ENCODE results near the gene PLXNA3.
"Not testable (repeated sequence)": the region's sequence is repeated elsewhere in the genome, so short reads cannot be mapped to it uniquely, and the experiment has no call there.

Gene PLXNA3

DNA sequence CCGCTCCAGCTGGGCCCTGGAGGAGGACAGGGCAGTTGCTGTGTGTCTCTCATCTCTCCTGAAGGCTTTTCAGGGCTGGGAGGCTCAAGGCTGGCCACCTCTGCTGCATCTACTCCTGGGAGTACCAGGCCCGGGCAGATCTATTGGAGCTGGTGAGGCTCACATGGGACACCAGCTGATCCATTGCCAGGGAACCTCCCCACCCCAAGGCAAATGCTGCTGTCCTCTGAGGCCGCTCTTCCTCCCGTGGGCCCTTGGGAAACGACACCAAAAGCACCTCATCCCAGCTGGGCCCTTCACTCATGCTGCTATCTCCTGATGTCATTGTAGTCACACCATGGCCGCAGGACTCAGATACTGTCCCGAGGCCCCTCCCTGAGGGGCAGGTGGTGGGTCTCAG is 24.7 kb downstream of the PLXNA3 start:
- DNase-seq = no peak

DNA sequence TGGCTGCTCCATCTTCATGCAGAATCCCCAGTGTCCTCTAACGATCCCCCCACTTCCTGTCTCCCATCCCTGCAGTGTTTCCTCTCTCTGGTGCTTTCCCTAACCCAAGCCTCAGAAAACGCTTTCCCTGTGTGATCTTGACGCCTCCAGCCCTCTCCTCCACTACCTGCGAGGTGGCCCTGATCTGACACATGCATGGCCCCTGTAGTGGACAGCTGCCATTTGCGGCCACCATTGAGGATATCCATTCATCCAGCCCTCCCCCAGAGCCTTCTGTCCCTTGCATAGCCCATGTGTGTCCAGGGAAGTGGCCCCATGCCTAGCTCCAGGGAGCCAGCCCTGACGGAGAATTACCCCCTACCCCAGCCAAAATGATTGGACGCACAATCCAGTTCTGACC is 25.2 kb downstream of the PLXNA3 start:
- DNase-seq = no peak

DNA sequence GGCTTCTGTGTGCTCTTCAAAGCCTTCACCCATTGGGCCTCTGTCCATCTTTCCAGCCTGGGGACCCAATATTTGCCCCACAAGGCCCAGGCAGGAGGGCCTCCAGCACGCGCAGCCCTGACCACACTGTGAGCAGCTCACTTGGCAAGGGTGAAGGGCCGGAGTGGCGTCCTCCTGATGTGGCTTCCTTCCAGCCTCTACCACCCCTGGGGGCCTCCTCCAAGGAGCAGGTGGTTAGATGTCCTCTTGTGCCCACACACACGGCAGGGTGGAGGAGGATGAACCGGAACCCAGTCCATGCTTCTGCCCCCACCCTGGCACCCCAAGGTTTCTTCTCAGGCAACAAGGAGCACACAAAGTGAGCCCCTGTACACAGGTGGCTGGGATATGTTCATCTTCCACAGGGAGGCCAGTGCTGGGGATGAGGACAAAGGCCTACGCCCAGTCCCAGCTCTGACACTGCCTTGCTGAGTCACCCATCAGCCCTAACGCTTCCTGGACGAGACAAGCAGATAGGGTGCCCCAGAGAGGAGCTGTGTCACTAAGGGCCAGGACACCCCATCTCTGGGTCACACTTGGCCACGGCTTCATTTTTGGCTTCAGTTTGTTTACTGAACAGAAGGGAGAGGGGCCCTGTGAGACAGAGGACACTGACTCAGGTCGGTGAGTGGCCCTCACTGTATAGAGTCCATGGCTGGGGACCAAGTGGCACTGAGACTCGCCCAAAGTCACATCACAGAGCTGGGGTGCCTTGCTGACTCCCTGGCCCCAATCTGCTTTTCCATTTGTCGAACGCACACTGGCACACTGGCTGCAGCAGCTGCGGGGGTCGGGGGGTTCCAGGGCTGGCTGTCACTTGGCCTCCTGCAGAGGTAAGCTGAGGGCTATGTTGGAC is 26.4 kb downstream of the PLXNA3 start:
- DNase-seq = no peak

DNA sequence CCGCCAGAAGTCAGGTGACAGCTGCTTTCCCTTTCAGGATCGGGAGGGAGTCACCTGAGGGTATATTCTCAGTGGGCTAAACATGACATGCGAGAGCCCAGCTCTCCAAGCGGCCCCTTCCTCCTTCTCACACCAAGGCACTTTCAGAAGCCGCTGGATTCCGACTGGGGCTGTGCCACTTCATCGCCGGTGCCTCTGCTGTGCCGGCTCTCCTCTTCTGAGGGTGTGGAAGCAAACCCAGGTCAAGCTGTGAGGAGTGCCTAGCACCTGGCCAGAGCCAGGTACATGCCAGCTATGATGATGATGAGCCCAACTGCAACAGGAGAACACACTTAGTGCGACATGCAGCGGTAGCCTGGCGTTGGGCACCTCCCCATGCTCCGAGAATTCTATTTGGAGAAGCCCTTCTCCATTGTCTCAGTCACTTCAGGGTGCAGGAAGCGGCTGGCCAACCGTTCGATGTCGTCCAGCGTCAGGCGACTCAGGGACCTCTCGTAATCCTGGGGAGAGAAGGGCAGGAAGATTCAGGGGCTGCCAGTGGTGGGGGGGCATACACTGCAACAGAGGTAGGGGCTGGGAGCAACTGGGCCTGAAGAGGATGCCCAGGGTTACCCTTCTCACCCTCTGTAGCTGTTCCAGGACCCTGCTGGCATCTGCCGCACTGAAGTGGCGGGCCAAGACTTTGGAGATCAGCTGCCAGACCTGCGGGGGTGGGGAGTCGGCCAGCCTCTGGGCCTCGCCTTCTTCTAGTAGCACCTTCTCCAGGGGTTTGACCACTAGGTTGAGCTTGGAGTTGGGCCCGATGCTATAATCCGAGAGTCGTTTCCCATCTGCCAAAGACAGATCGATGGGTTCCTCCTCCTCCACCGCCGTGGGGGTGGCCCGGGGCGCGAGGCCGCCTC is 27.3 kb downstream of the PLXNA3 start:
- no peak for DNase-seq

DNA sequence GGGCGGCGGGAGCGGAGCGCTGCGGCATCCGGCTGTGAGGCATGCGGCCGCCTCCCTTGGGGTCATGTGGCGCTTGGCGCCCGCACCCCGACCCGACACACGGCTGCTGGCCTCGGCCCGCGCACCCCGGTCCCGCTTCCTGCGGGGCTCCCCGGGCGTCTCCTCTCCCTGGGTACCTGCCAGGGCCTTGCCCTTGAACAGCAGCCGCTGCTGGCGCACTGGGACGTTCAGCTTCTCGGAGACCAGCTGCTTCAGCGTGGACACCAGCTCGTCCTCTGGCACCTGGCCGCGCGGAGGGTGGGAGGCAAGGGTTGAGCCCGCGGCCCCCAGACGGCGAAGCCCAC is 27.9 kb downstream of the PLXNA3 start:
- DNase-seq = no peak

DNA sequence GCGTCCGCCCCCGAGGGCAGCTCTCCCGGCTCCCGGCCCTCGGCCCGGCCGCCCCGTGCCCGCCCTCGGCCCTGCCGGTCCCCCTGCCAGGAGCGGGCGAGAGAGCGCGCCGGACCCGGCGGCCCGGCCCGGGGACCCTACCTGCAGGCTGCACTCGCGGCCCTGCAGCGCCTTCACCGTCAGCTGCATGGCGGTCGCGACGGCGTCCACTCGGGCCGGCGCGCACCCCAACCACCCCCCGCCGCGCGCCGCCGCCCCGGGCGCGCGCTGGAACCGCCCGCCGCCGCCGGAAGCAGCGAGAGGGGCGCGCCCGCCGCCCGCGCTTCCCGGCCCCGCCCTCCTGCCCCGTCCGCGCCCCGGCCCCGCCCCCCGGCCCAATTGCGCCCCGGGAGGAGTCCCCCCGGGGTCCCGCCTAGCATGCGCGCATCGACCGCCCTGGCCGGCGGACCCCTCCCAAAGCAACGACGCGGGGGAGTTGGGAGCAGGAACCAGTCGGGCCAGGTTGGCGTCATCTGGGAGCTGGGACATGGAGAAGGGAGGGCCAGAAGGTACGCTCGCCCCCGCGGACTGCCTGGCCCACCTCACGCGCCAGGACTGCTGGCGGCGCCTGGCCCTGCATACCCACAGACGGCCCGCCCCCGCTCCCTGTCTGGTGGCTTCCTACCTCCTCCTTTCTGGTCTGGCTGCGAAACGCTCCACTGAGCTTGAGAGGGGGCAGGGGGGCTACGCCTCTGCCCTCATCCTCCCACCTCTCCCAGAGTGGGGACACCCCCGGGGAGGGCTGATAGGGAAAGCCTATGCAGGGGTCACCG is 28.5 kb downstream of the PLXNA3 start, which contains the start of gene UBL4A:
TSS of gene UBL4A (minus strand) at position 220 of the 812 bp plus-strand sequence. CDS start at position 189, 31 bp downstream.
- DNase-seq = peak in 1 of 2 experiments; percentile 4

DNA sequence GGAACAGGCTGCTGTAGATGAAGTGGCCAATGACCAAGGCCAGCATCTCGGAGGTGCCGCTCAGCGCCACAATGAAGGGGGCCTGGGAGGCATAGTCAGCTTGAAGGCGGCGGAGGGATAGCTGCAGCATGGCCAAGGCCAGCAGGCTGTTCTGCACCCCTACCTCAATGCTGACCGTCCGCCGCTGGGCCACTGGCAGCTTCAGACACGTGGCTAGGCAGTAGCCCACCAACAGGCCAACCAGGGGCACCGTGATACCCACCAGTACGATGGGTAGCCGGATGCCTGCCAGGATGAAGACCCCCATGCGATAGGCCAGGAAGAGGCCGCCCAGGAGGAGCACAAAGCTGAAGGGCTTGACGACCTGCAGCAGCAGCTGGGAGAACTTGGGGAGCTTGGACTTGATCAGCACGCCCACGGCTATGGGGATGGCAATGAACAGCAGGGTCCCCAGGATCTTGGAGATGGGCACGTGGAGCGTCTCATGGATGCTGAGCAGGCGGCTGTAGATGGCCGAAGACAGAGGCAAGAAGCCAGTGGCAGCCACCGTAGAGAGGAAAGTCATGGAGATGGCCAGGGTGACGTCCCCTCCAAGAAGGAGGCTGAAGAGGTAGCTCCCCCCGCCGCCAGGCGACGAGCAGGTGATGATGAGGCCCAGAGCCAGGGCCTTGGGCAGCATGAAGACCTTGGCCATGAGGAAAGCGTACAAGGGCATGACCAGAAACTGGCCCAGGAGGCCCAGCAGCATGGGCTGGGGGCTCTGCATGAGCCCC is 29.6 kb downstream of the PLXNA3 start:
- no peak for DNase-seq

DNA sequence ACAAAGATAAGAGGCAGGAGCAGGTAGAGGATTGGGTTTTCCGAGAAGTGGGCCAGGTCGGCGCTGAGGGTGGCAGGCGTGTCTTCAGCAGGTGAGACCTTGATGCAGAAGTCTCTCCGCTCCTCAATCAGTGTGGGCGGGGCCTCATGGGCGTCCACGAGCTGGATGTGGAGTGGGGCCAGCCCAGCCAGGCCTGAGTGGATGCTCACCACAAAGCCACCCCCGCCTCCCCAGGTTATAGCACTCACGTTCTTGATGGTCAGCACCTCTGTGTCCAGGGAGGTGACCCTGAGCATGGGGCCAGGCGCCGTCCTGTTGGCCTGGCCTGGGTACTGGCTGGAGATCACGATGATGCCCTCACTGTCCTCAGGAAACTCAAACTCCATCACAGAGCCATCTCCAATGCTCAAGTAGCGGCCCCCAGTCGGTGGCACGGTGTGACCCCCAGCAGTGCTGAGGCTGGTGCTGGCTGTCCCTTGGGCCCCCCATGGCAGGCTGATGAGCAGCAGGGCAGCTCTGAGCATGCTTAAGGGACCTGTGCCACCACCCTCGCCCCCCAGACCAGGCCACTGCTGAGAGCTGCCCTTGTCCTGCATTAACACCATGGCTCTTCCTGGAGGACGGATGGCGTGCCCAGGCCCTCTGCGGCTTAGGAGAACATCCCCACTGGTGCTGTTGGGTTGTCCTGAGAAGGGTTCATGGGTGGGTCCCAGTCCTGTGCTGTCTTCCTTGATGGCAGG is 30.4 kb downstream of the PLXNA3 start:
- no peak for DNase-seq

DNA sequence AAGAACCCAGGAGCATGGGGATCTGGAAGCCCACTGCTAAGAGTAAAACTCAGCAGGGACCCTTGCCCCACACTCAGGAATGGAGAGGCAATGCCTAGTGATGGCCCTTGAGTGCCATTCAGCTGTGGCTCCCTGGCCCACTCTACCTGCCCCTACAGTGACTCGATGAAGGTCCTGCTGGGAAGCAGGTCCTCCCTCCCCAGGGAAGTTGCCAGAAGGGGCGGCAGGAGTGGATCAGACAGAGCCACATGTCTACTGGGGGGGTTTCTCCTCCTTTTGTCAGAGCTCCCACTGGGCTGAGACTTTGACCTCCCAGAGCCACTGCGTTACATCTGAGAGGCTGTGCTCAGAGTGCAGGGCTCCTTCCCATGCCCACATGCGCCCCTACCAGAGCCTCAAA is 31.1 kb downstream of the PLXNA3 start:
- no peak for DNase-seq

DNA sequence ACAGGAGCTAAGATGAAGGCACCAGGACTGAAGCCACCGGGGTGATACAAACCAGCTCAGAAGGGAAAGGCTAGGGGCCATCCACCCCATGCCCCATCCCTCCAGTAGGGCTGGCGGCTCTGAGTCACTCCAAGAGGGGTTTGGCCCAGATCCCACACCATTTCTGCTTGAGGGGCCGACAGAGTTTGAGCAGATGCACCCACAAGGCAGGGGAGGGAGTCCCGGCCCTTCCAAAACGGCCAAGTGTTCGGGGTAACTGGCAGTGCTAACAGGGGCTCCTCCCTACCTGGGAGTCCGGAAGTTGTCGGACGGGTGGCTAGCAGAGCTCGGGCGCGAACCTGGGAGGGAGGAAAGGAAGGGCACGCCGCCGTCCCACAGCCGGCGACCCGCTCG is 31.9 kb downstream of the PLXNA3 start:
- no peak for DNase-seq

DNA sequence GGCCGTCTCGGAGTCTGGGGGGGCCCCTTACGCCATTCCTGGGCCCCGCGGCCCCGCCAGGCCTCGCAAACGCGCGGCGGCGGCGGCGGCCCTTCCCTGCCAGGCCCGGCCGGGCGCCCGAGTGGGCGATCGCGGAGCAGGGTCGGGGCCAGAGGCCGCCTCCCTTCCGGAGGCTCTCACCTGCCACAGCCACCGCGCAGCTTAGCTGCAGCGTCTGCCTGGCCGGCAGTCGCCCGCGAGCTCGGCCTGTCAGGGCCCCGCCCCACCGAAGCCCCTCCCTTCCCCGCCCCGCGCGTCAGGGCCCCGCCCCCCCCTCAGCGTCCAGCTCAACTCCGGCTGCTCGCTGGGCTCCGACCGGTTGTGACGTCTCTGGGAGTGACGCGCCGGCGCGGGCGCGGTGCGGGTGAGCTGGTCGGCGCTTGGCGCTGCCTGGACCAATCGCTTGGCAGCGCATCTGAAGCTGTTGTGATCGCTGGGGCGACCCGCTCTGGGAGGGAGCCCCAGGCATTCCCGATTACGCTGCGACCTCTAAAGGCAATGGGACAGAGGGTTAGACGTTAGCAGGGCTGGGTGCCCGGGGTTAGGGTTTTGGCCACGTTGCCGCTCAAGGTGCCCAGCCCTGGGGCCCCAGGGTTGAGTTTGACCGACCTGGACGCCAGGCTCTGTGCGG is 32.5 kb downstream of the PLXNA3 start, which contains the start of gene SLC10A3:
TSS of gene SLC10A3 (minus strand) at position 216 of the 670 bp plus-strand sequence. CDS start 1,689 bp downstream, outside the sequence.
- DNase-seq = peak; percentile 69 to 74

DNA sequence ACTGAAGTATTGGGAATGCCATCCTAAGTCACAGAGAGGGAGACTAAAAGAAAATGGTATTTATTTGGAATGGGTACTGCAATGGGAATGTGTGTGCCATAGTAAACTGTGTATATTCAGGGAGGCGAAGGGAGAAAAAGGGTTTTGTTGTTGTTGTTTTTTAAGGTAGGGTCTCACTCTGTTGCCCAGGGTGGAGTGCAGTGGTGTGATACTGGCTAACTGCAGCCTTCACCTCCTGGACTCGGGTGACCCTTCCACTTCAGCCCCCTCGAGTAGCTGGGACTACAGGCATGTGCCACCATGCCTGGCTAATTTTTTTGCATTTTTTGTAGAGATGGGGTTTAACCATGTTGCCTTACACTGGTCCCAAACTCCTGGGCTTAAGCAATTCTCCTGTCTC is 36.6 kb downstream of the PLXNA3 start:
- no peak for DNase-seq

DNA sequence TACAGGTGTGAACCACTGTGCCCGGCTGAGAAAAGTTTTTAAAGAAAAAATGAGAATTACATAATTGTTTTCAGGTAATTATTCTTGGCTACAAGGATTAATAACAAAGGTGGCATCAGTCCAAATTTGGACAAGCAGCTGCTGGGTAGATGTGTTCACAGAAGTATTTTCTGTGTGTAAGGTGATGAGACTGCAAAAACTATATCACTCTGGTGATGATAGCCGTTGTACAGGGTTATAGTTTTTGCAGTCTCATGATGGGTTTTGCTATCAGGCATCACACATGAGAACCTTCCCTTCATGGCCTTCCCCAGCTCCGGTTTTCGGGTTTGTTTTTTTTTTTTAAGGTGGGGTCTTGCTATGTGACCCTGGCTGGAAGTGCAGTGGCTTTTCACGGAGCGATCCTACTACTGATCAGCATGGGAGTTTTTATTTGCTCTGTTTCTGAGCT is 37.4 kb downstream of the PLXNA3 start:
- no peak for DNase-seq

DNA sequence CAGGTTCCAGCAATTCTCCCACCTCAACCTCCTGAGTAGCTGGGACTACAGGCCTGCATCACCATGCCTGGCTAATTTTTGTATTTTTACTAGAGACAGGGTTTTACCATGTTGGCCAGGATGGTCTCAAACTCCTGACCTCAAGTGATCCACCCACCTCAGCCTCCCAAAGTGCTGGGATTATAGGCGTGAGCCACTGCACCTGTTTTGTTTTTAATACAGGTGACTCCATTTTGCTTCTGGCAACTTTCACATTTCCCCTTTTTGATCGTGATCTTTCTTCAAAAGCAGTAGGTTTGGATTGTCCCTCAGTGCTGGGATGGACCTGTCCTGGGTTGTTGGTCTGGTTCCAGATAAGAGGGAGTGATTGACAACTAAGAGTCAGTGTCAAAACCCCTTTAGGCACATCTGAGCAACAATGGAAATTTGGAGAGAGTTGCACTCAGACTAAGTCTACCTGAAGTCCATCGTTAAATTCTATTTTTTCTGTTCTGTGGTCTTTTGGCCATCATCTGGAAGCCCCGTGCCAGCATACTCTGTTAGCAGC is 38.6 kb downstream of the PLXNA3 start:
- DNase-seq = not testable (repeated sequence)

DNA sequence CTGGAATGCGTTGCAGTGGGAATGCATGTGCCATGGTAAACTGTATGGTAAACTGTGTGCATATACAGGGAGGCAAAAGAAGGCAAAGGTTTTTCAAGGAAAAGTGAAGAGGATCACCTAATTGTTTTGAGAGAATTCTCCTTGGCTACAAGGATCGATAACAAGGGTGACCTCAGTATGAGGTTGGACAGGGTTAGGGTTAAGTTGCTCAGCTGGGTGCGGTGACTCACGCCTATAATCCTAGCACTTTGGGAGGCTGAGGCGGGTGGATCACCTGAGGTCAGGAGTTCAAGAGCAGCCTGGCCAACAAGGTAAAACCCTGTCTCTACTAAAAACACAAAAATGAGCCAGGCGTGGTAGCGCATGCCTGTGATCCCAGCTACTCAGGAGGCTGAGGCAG is 43.3 kb downstream of the PLXNA3 start:
- not testable (repeated sequence) for DNase-seq

DNA sequence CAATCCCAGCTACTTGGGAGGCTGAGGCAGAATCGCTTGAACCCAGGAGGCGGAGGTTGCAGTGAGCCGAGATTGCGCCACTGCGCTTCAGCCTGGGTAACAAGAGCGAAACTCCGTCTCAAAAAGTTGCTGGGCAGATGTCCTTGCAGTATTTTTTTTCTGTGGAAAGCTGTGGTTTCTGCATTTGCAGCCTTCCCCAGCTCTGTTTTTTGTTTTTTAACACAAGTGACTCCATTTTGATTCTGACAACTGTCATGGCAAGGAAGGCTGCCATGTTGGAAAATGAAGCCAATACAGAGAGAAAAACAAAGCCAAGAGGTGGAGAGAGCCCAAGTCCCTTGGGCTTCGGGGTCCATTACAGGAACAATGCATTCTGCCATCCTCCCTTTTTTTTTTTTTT is 44.0 kb downstream of the PLXNA3 start:
- no peak for DNase-seq

DNA sequence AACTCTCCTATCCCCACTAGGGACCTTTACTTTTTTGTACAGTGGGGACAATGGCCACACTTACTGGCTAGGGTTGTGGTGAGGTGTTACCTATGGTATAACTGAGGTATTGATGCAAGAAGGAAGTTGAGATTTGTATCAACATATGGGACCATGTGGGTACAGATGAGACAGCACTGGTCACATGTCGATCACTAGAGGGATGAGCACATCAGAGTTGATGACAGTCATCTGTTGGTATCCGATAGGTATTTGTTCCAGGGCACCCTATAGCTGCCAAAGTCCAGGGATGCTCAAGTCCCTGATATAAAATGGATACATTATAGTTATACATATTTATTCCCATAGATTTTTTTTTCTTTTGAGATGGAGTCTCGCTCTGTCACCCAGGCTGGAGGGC is 44.9 kb downstream of the PLXNA3 start:
- DNase-seq = no peak

DNA sequence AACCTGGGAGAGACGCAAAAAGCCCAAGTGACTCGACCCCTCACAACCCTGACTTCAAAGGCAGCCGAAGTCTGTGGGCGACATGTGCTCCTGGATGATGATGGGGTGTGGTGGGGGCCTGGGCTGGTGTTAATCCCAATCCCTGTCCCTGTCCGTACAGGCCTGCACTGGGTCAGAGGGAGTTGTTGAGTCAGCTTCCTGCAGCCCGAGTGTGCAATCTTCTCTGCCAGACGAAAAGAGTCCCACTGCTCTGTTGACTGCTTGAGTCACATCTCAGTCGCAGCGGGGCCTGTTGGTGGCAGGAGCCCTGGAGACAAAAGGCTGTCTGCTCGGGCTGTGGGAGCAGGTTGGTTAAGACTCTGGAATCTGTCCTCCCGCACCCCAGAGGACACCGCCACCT is 47.7 kb downstream of the PLXNA3 start:
- DNase-seq = no peak

DNA sequence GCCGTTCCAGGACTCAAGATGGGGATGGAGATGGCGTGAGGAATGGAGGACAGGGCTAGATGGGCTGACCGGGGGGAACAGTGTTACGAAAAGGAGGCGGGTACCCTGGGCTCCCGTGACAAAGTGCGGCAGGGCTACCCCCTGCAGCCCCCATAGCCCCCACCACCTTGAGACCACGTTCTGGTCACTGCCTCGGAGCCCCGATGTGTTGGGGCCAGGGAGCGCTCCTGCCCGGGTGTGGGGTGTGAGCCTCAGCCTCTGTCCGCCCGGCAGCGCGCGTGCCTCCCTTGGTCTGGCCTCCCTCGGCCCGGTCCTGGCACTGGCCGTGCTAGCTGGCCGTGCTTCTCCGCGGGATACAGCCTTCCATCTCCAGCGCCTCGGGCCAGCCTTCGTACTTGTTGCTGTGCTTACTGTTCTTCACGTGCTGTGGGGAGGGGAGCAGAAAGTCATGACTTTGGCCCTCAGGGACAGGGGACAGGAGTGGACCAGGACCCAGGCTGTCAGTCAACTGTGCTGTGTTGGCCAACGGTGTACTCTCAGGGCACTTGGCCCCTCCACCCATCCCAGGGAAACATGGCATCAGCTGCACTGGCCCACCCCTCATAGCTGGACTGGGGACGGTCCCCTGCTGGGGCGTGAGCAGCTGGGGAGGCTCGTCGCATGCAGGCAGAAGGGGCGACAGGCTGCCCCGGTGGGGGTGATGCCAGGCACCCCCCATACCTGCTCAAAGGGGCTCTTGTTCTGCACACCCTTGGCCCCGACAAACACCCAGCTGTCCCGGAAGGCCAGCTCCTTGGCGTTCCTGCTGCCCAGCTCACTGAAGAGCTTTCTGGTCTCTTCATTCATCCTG is 48.6 kb downstream of the PLXNA3 start:
- DNase-seq = no peak

Data from AML-193 (cell line).